H4 (cell line): ENCODE data around the gene NINL. TPM values are rescaled to one million over a fixed set of nuclear protein-coding genes. Genes with fewer than 3 reads are reported as not detected.
A peak's percentile ranks its signal among the peaks of the same experiment; 100 is the strongest.
"Not testable (repeated sequence)": the region's sequence is repeated elsewhere in the genome, so short reads cannot be mapped to it uniquely, and the experiment has no call there.

ENCODE experiments used
- DNase-seq: peaks from one replicate; pipeline ENCODE4 v3.0.0-alpha.2; 2015; ENCODE audit warnings: low spot score
- total RNA-seq: library from RNA; depleted of rRNA; stranded (reverse); fragments of >200 nt; shearing (Covaris generic); gene quantifications from 2 replicates; pipeline ENCODE4 v1.2.3, GENCODE V29; 2014; rRNA removed

The NINL gene
- total RNA-seq: 3.7 and 4.4 TPM in 2 replicates

DNA sequence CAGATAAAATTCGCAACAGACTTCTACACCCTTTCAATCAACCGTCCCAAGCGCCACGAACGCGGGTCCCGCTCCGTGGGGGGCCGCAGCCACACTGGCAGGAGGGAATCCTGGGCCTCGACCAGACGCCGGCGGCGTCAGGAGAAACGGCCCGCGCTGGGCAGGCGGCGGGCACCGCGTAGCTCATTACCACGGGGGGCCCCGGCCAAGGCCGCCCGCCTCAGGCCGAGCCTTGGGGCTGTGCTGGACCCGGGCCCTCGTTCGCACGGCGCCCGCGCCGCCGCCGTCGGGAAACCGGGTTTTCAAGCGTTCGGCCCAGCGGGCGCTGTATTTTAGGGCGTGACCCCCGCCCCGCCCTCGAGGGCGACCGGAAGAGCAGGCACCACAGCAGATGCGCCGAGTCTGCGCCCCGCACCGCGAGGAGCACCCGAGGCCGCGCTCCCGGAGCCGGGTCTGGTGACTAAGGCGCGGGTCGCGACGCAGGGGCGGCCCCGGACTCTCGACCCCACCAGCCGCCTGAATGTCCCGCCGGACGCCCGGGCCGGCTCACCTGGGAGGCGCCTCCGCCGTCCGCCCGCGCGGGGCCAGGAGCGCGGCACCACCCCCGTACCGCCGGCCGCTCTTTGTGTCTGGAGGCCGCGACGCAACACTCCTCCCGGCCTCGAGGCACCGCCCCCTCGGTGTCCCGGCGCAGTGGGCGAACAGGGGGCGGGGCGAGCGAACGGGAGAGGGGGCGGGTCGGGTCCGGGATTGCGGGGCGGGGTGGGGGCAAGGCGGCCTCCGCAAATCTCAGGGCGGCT, at the start of gene NINL:
Gene NINL (minus strand): TSS at position 627 of the 800 bp plus-strand sequence. CDS start 58,944 bp downstream, outside the sequence.
- peak; percentile 39 for DNase-seq

DNA sequence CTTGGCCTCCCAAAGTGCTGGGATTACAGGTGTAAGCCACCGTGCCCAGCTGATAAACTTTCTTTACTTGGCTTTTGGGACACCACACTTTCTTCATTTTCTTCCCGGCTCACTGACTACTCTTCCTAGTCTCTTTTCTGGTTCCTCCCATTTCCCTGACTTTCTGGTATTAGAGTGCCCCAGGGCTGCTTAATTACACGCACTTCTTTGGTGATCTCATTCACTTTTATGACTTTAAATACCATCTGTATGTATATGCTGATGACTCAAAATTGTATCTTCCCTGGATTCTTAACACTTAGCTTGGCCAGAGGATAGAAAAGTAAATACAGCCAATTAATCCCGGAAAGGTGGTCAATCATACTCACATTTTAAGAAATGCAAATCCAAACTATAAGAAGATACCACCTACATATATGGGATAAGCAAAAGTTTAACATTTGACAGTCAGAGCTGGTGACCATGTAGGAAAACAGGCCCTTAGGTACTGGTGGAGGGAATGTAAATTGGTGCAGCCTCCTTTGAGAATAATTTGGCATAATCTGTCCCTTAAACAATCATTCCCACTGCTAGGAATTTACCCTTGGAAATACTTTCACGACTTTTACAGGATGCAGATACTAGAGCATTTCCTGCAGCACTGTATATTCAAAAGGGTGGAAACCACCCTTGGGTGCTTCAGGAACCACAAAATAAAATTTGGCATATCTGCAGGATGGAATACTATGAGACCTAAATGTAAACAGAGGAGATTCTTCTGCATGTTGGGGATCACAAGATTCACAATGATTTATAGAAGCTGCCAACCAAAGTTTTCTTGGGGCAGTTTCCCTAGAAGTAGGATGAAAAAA, 47.8 kb upstream of the NINL start:
- DNase-seq: no peak

DNA sequence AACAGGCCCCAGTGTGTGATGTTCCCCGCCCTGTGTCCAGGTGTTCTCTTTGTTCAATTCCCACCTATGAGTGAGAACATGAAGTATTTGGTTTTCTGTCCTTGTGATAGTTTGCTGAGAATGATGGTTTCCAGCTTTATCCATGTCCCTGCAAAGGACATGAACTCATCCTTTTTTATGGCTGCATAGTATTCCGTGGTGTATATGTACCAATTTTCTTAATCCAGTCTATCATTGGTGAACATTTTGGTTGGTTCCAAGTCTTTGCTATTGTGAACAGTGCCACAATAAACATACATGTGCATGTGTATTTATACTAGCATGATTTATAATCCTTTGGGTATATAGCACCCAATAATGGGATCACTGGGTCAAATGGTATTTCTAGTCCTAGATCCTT, 45.3 kb upstream of the NINL start:
- DNase-seq: not testable (repeated sequence)

DNA sequence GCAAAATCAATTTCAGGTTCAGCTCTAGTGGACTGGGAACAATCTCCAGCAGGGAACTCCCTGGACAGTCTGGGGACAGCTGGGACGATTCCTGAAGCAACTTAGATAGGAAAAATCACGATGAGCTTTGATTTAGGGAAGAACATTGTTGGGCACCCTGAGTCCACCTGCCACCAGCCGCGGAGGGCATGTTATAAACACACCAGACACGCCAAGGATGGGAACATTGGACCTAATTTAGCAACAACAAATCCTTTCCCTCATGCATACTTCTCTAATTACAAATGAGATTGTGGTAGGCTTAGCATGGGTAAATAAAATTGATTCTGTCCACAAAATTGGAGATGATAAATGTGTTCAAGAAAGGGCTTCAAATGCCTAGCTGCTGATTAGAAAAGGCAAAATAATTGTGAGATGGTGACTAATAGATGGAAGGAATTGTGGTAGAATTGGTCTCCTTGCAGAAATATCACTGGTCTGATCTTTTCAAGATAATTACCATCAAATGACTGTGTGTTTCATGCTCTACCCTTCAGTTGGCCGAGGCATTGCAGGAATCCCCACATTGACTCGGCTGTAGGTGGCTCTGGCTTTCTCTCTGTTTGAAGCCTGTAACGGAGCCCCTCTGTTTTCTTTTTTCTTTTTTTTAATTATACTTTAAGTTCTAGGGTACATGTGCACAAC, 44.6 kb upstream of the NINL start:
- no peak for DNase-seq

DNA sequence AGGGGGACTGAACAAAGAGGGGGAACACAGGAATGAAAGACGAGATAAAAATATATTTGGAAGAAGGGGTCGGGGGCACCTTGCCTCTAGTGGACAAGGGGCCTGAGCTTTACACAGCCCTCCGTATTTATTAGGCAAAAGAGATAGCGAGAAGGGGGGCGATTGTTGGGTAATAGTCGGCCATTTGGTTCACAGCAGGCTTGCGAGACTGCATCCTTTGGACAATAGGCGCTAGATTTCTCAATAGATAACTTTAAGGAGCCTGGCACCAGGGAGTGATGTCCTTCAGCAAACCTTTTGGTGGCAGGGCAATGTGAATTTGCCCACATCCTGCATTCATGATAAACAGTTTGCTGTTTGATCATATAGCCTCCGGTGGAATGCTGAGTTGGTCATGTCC, 41.4 kb upstream of the NINL start:
- no peak for DNase-seq

DNA sequence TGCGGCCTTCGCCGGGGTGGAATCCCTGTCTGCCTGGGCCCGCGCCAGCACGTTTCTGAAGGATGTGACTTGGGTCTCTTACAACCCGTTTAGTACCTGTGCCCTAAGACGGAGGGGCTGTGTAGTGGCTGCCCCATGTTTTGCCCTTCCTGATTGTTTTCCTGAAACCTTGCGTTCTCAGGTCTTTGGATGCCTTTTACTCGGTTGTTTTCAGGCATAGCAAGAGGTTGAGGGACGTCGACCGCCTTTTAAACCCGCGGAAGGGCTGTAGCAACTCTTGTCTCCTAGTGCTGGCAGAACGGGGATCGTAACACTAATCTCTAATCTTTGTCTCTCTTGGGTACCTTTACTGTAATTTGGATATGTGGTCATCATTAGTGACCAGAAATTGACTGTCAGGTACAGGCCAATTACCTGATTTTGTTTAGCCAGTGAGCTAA, 39.2 kb upstream of the NINL start:
- DNase-seq: no peak

DNA sequence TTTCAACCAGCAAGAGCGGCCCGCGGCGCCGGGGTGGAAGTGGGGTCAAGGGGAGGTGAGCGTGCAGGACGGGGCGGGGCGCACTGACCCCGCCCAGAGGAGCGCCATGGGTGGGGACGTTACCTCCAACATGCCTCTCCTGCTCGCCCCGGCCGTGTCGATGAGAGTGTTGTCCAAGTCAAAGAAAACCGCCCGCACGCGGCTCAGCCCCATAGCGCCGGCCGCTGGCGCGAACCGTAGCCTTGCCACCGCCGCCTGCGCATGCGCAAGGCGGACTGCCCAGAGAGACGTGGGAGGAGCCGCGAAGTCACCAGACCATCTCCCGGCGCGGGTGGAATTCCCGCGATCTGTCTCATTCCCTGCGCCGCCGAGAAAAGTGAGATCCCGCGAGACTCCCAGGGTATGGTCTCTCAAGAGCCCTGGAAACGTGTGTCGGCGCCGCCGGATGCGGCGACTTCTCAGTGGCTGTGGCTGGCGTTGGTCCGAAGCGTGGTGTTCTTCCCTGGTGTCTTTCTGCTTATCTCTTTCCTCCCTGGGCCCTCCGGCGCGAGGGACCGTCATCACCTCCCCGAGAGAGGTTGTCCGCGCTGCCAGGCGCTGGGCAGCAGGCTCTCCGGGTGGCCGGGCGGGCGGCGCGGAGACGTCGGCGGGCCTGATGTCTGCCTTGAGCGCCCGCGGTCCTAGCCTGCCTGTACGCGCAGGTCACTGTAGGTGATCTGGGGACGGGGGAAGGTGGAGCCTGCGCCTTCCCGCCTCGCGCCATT, 38.6 kb upstream of the NINL start, which contains the start of gene NANP:
Gene NANP (minus strand): TSS at position 279 of the 764 bp plus-strand sequence. CDS start 66 bp downstream, at position 213.
- peak; percentile 96 for DNase-seq

DNA sequence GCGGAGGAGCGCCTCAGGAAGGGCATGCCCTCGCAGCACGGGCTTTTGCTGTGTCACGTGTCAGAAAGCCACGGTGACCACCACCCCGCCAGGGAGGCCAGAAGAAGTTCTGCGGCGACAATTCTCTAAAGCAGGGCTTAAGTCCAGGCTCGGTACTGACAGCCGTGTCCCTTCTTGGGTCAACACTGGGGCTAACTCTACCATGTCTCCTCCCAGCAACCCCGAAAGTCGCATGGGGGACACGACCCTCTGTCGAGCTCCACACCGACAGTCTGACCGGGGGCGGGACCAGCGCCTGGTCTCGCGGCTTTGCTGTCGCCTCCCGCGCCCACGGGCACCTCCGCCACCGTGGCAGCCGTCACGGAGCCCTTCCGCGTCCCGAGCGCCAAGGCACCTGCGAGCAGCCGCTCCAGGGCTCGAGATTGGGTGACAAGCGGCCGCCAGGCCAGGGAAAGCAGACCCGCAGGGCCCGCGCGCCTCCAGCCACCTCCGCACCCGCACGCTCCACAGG, 37.9 kb upstream of the NINL start:
- DNase-seq: peak; percentile 16

DNA sequence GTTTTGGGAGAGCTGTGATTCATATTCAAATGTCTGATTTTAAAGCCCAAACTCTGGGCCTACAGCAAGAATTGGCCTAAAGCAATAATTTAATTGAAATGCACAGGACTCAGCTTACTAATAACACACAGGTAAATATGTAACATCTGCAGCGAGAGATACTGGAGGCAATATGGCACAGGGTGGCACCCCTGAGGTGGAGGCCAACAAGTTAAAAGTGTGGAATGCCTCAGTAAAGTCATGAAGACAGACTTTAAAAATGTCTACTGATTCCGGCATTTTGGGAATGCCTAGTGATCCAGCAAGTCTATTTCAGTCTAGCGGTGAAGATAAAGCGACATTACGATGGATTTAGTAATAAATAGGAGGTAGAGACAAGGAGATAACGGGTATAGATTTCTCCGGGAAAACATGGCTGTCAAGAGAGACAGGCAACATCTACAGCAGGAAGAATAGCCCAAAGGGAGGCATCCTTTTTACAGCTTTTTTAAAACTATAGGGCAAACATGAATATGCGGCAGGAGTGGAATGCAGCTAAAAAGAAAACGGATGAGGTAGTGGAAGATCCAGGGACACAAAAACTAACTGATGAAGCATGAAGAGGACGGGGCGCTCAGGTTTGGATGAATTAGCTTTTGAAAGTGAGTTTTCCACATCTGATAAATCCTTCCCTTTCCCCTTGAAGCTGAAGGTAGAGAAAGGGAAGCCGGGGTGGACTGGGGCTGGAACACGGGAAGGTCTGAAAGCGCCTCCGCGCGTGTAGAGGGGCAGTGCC, 37.3 kb upstream of the NINL start:
- no peak for DNase-seq

DNA sequence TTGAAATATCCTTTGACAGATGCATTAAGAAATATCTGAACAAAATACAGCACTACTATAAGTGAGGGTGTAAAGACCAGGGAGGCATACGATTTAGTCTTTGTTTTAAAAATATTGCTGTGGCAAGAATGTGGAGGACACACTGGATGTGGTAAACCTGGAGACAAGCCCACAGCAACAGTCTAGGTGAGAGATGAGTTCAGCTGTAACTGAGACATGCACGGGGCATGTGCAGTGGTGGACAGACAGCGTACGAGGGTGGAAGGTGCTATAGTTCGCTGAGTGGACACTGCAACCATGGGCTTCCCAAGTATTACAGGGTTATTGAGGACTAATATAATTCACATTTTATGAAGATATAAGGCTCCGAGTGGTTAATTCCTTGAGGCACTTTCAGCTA, 36.7 kb upstream of the NINL start:
- DNase-seq: no peak

DNA sequence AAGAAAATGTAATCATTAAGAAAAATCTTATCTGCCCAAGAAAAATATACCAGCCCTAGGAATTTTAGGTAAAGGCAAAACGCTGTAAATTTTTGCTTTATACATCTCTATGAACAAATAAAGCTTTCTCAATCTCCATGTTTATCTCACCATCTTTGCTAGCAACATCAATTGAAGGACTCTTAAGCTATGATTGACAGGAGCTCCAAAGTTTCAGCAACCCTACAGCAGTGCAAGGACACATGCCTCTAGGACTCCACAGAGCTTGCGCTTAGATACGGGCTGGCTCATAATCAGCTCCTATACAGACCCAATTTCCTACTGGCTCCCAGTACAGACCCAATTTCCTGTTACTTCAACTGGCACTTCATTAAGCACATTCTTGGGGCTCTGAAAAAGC, 34.2 kb upstream of the NINL start:
- no peak for DNase-seq

DNA sequence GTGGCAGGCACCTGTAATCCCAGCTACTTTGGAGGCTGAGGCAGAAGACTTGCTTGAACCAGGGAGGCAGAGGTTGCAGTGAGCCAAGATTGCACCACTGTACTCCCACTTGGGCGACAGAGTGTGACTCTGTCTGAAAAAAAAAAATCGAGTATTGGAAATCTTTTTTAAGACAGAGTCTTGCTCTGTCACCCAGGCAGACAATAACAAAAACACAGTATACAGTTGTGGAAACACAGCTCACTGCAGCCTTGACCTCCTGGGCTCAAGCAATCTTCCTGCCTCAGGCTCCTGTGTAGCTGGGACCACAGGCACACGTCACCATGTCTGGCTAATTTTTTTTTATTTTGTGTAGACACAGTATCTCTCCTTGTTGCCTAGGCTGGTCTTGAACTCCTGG, 23.4 kb upstream of the NINL start:
- no peak for DNase-seq

DNA sequence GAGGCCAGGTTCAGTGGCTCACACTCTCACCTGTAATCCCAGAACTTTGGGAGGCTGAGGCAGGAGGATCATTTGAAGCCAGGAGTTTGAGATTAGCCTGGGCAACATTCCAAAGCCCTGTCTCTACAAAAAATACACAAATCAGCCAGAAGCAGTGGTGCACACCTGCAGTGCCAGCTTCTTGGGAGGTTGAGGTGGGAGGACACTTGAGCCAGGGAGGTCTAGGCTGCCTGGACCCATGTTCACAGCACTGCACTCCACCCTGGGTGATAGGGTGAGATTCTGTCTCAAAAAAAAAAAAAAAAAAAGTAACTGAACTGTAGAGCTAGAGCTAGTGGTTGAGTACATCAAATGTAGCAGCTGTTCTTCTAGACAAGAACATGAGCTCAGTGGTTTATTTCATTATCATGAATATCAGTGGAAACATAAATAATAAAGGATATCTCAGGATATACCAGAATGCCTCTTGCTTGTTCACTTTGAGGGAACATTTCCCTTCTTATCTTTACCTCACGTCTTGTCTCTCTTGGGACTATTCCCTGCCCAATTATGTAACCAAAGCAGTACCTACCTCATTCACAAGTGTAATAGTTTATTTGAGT, 20.9 kb upstream of the NINL start:
- no peak for DNase-seq

DNA sequence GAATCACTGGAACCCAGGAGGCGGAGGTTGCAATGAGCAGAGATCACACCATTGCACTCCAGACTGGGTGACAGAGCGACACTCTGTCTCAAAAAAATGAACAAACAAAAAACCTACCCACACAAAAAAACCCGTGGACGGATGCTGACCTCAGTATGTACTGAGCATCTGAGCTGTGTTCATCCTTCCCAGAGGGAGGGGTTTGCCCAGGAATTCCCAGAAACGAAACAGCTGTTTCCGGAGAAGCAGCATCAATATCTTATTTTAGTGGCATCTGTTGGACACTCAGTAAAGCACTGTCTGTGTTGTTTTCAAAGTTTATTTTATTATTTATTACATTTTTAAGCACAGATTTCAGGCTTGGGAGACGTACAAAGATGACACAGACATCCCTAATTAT, 19.8 kb upstream of the NINL start:
- no peak for DNase-seq

DNA sequence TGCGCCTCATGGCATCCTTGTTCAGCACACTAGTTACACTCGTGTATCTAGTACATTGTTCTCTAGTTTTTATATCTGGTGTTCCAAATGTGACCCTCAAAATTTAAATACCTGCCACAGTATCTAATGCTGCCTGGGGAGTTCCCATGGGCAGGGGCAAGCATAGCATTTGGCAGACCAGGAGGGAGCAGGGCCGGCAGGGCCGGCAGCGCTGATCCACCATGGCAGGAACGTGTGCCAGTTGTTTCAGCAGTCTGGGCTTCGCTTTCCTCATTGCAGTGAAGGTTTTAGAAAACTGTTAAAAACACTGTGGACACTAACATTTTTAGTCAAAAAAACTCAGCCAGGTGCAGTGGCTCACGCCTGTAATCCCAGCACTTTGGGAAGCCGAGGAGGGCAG, 19.3 kb upstream of the NINL start:
- DNase-seq: no peak

DNA sequence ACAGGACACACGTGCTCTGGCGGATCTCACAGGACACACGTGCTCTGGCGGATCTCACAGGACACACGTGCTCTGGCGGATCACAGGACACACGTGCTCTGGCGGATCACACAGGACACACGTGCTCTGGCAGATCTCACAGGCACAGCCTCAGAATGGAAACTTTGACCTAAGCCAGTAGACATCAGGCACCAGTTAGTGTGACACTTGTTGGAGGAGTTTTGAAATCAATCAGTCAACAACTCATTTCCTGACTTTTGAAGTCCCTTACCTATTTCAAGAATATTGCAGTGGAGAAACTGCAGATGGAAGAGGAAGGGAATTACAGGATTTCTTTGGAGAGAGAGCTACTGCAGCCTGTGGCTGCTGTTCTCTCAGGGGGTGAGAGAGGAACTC, 17.6 kb upstream of the NINL start:
- not testable (repeated sequence) for DNase-seq

DNA sequence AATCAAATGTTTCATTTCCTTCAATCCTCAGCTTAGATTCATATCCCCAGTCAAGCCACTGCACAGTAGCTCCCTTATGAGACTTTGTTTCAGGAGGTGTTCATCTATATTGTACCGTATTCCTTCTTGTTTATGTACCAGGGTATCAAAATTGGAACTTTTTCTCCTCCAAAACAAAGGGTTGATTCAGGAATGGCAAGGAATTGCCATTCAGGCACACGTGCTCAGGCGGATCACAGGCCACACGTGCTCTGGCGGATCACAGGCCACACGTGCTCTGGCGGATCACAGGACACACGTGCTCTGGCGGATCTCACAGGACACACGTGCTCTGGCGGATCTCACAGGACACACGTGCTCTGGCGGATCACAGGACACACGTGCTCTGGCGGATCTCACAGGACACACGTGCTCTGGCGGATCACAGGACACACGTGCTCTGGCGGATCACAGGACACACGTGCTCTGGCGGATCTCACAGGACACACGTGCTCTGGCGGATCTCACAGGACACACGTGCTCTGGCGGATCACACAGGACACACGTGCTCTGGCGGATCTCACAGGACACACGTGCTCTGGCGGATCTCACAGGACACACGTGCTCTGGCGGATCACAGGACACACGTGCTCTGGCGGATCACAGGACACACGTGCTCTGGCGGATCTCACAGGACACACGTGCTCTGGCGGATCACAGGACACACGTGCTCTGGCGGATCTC, 17.0 kb upstream of the NINL start:
- DNase-seq: not testable (repeated sequence)

DNA sequence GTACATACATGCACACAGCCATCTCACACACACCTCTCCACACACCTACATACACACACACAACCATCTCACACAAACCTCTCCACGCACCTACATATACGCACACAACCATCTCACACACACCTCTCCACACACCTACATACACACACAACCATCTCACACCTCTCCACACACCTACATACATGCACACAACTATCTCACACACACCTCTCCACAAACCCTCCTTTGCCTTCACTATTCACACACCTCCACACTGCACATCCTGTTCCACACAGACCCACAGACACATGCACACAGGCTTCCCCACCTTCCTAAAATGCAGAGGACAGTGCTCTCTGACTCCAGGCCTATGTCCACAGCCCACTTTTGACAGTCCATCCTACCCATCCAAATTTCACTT, 16.3 kb upstream of the NINL start:
- DNase-seq: no peak

DNA sequence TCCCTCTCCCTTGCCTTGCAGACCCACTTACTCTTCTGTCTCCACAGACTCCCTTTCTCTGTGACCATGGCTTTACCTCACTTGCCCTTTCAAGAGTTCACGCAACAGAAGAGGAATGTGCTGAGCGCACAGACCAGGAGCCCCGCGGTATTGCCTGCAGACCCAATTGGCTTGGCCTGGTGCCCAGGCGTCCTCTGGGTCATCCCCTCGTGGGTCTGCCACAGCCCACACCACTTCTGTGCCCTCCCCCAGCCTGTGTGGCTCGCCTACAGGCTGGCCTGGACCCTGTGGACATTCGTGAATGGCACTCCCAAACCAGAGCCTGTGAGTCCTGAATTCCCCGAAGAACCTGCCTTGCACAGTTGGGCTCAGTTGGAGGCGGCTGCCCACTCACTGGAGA, 15.3 kb upstream of the NINL start:
- no peak for DNase-seq
